Measurements from ENCODE around the gene DKK3.

DNA sequence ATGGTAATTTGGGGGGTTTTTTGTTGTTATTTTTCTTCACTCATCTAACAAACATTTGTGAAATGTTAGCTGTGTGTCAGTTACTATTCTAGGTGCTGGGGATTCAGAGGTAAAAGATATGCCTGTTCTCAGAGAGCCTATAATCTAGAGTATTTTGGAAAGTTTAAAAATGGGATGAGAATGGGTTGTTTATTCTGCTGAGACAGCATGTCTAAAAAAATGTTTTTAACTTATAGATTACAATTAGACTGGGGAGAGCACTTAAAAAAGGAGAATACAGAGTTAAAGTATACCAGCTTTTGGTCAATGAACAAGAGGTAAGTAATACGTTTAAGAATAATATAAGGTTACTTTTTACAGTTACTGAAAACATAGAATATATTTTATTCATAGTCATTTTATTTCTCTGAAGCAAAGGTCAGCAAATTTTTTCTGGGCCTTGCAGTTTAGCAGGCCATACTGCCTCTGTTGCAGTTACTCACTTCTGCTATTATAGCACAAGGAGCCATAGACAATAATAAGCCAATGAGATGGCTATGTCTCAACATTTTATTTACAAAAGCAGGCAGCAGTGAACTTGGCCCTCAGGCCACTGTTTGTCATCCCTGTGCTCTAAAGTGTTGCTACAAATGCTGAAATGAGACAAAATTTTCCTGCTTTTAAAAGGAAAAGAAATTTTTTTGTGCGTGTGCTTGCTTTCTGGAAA is 60.0 kb downstream of the DKK3 start:
- TF ChIP-seq POLR2A (IDR thresholded peaks at IDR 0.05; ENCODE audit: low read length) = no peak
- no peak for TF ChIP-seq GATA1 (IDR thresholded peaks at IDR 0.05; ENCODE audit: low read depth, low read length)
